Stimulated activated memory B cell treated with anti-CD40 and anti-IgM and Interleukin-4, amounts not matched to agents 10 μg/mL and 1 μg/mL and 100 μg/mL, for 72 hours (primary cell): Measurements from ENCODE around the gene COX7A1.
A peak's percentile ranks its signal among the peaks of the same experiment; 100 is the strongest.

Experiments
- ATAC-seq: fragments of 150-1000 bp; cut with Tn5 transposase; 2 replicates; pipeline ENCODE4 v1.10.0; 2021
- H3K27ac Mint-ChIP-seq: one replicate; pipeline ENCODE4 v1.8.0; 2022; ENCODE audit warnings: mild to moderate bottlenecking, mixed read lengths
- H3K27me3 Mint-ChIP-seq: one replicate; pipeline ENCODE4 v1.8.0; 2022; ENCODE audit warnings: mixed read lengths
- H3K36me3 Mint-ChIP-seq: one replicate; pipeline ENCODE4 v1.8.0; 2022; ENCODE audit warnings: mixed read lengths
- H3K4me1 Mint-ChIP-seq: one replicate; pipeline ENCODE4 v1.8.0; 2022; ENCODE audit warnings: mixed read lengths
- H3K4me3 Mint-ChIP-seq: one replicate; pipeline ENCODE4 v1.8.0; 2022; ENCODE audit warnings: mild to moderate bottlenecking, moderate library complexity, mixed read lengths
- H3K9me3 Mint-ChIP-seq: one replicate; pipeline ENCODE4 v1.8.0; 2022; ENCODE audit warnings: mixed read lengths

Gene COX7A1

GRCh38 chr19:36128392-36128736, 23.9 kb downstream of the COX7A1 start:
- Mint-ChIP-seq H3K9me3 (no peaks in the 10 kb centered on the region), H3K27me3 (no peaks in the 10 kb centered on the region), H3K36me3 (peaks cover 17% of the 10 kb centered on the region), H3K4me3 (peak overlapping the region; percentile 94), H3K27ac (peak overlapping the region; percentile 90), H3K4me1 (peaks cover 33% of the 10 kb centered on the region)
- peak; percentile 41 for ATAC-seq

- Mint-ChIP-seq H3K4me1 (peaks cover 23% of the 10 kb centered on the region), H3K27ac (peak overlapping the region; percentile 50), H3K36me3 (peaks cover 39% of the 10 kb centered on the region), H3K4me3 (no peak overlapping the region), H3K27me3 (no peaks in the 10 kb centered on the region), H3K9me3 (no peaks in the 10 kb centered on the region)
- no peak for ATAC-seq
Measured at GRCh38 chr19:36125557-36125956, 26.7 kb downstream of the COX7A1 start.

- peak; percentile 6 for ATAC-seq
- peaks cover 45% of the 10 kb centered on the region for H3K4me1 Mint-ChIP-seq
- no peaks in the 10 kb centered on the region for H3K9me3 Mint-ChIP-seq
- no peak overlapping the region for H3K27ac Mint-ChIP-seq
- no peak overlapping the region for H3K4me3 Mint-ChIP-seq
- H3K36me3 Mint-ChIP-seq = peaks cover 69% of the 10 kb centered on the region
- H3K27me3 Mint-ChIP-seq = no peaks in the 10 kb centered on the region
Measured at GRCh38 chr19:36121486-36122124, 30.6 kb downstream of the COX7A1 start.

DNA sequence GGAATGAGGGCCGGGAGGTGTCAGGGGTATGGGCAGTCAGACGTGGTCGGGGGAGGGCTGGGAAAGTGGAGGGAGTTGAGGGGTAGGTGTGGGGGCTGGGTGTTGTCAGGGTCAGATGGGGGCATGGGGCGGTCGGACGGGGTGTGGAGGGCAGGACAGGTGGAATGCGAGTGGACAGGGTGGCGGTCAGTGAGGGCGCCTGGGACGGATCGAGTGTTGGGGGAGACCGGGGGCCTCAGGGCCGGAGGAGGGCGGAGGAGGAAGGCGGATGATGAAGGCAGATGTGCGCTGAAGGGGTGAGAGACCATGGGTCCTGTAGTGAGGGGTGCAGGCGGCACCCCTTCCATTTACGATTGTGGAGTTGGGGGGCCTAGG, 31.3 kb downstream of the COX7A1 start:
- H3K27ac Mint-ChIP-seq = no peak overlapping the region
- H3K36me3 Mint-ChIP-seq = peaks cover 72% of the 10 kb centered on the region
- H3K9me3 Mint-ChIP-seq = no peaks in the 10 kb centered on the region
- no peaks in the 10 kb centered on the region for H3K27me3 Mint-ChIP-seq
- peaks cover 51% of the 10 kb centered on the region for H3K4me1 Mint-ChIP-seq
- ATAC-seq = peak; percentile 37
- H3K4me3 Mint-ChIP-seq = no peak overlapping the region

GRCh38 chr19:36120092-36120983, 31.9 kb downstream of the COX7A1 start:
- no peak overlapping the region for H3K4me3 Mint-ChIP-seq
- no peaks in the 10 kb centered on the region for H3K27me3 Mint-ChIP-seq
- H3K36me3 Mint-ChIP-seq = peaks cover 66% of the 10 kb centered on the region
- peak overlapping the region; percentile 48 for H3K27ac Mint-ChIP-seq
- no peaks in the 10 kb centered on the region for H3K9me3 Mint-ChIP-seq
- ATAC-seq = no peak
- H3K4me1 Mint-ChIP-seq = peaks cover 47% of the 10 kb centered on the region

DNA sequence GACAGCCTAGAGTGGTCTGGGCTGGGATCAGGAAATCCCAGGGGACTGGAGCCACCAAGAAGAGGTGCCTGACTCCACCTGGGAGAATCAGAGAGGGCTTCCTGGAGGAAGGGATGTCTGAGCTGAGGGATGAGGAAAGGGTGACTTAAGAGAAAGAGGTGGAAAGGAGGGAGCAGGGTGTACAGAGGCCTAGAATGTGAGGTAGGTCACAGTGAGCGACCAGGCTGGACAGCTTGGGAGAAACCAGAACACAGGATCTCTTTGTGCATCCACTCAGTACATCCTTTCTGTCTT, 36.0 kb downstream of the COX7A1 start:
- H3K36me3 Mint-ChIP-seq = peaks cover 67% of the 10 kb centered on the region
- H3K27ac Mint-ChIP-seq = peak overlapping the region; percentile 93
- H3K27me3 Mint-ChIP-seq = no peaks in the 10 kb centered on the region
- H3K9me3 Mint-ChIP-seq = no peaks in the 10 kb centered on the region
- ATAC-seq = no peak
- peaks cover 67% of the 10 kb centered on the region for H3K4me1 Mint-ChIP-seq
- peak overlapping the region; percentile 92 for H3K4me3 Mint-ChIP-seq

- peak; percentile 80 for ATAC-seq
- peaks cover 64% of the 10 kb centered on the region for H3K4me1 Mint-ChIP-seq
- no peaks in the 10 kb centered on the region for H3K27me3 Mint-ChIP-seq
- peak within 1 kb of the TSS; percentile 92 for H3K4me3 Mint-ChIP-seq
- peaks cover 62% of the 10 kb centered on the region for H3K36me3 Mint-ChIP-seq
- H3K27ac Mint-ChIP-seq = peak within 1 kb of the TSS; percentile 93
- H3K9me3 Mint-ChIP-seq = no peaks in the 10 kb centered on the region
Measured at GRCh38 chr19:36115453-36116343, 36.5 kb downstream of the COX7A1 start, which contains the start of gene TBCB. Gene TBCB, plus strand, starts transcription at chr19:36115468. Its CDS starts 93 bp downstream, at chr19:36115561.

GRCh38 chr19:36114721-36115452, 37.4 kb downstream of the COX7A1 start, which contains the start of gene POLR2I:
Gene POLR2I, minus strand, starts transcription at chr19:36114875. Its CDS starts 19 bp downstream, at chr19:36114856.
- no peaks in the 10 kb centered on the region for H3K27me3 Mint-ChIP-seq
- no peaks in the 10 kb centered on the region for H3K9me3 Mint-ChIP-seq
- H3K36me3 Mint-ChIP-seq = peaks cover 53% of the 10 kb centered on the region
- peak; percentile 96 for ATAC-seq
- H3K27ac Mint-ChIP-seq = peak within 1 kb of the TSS; percentile 93
- H3K4me1 Mint-ChIP-seq = peaks cover 56% of the 10 kb centered on the region
- H3K4me3 Mint-ChIP-seq = peak within 1 kb of the TSS; percentile 92

GRCh38 chr19:36113894-36114720, 38.1 kb downstream of the COX7A1 start:
- Mint-ChIP-seq H3K27me3 (no peaks in the 10 kb centered on the region), H3K36me3 (peaks cover 46% of the 10 kb centered on the region), H3K4me1 (peaks cover 49% of the 10 kb centered on the region), H3K4me3 (peak overlapping the region; percentile 92), H3K9me3 (no peaks in the 10 kb centered on the region), H3K27ac (peak overlapping the region; percentile 93)
- ATAC-seq = no peak

DNA sequence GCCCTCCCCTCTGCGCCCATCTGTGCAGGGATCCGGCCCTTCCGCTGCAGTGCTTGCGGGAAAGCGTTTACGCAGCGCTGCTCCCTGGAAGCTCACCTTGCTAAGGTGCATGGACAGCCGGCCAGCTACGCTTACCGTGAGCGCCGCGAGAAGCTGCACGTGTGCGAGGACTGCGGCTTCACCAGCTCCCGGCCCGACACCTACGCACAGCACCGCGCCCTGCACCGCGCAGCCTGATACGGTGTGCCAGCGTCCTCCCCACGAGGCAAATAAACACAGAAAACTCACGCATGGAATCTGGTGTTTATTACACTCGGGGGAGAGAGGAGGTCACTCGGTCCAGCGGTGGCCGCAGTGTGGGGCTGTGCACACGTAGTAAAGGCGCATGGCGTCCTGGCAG, 38.8 kb downstream of the COX7A1 start:
- Mint-ChIP-seq H3K4me1 (peaks cover 46% of the 10 kb centered on the region), H3K27ac (peak overlapping the region; percentile 93), H3K9me3 (no peaks in the 10 kb centered on the region), H3K36me3 (peaks cover 43% of the 10 kb centered on the region), H3K4me3 (peak overlapping the region; percentile 92), H3K27me3 (no peaks in the 10 kb centered on the region)
- no peak for ATAC-seq

DNA sequence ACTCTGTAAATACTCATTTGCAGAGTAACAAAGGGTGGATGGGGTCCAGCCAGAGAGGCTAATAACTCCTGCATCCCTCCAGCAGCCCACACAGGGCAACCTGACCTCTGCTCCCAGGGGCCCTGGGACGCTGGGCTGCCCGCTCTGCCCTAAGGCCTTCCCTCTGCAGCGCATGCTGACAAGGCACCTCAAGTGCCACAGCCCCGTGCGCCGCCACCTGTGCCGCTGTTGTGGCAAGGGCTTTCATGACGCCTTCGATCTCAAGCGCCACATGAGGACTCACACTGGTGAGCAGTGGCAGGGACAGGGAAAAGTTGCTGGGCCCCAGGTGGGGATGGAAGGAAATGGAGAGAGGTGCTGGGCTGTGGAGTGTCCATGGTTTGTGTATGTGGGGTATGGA, 39.6 kb downstream of the COX7A1 start:
- Mint-ChIP-seq H3K27me3 (no peaks in the 10 kb centered on the region), H3K9me3 (no peaks in the 10 kb centered on the region), H3K27ac (no peak overlapping the region), H3K4me1 (peaks cover 38% of the 10 kb centered on the region), H3K4me3 (peak overlapping the region; percentile 47), H3K36me3 (peaks cover 36% of the 10 kb centered on the region)
- ATAC-seq = no peak

DNA sequence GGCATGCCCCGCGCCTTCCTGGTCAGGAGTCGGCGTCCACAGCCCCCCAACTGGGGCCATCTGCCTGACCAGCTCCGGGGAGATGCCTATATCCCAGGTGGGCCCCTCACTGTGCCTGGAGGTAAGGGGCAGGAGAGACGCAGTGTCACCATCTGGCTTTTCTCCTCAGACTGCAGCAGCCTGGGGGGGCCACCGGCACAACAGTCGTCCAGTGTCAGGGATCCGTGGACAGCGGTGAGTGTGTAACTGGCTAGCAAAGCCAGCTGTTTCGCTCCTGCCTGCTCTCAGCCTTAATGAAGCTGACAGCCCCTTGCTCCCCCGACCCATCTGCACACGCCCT, 41.1 kb downstream of the COX7A1 start:
- H3K4me3 Mint-ChIP-seq = no peak overlapping the region
- no peaks in the 10 kb centered on the region for H3K9me3 Mint-ChIP-seq
- H3K27ac Mint-ChIP-seq = no peak overlapping the region
- no peak for ATAC-seq
- H3K4me1 Mint-ChIP-seq = peaks cover 25% of the 10 kb centered on the region
- no peaks in the 10 kb centered on the region for H3K27me3 Mint-ChIP-seq
- H3K36me3 Mint-ChIP-seq = peaks cover 27% of the 10 kb centered on the region

- Mint-ChIP-seq H3K27ac (no peak within 1 kb of the TSS), H3K27me3 (no peaks in the 10 kb centered on the region), H3K4me3 (no peak within 1 kb of the TSS), H3K4me1 (peaks cover 21% of the 10 kb centered on the region), H3K9me3 (no peaks in the 10 kb centered on the region), H3K36me3 (peaks cover 24% of the 10 kb centered on the region)
- ATAC-seq = no peak
Measured at GRCh38 chr19:36110487-36111199, 41.6 kb downstream of the COX7A1 start, which contains the start of gene OVOL3. Gene OVOL3, plus strand, starts transcription at chr19:36111143. Its CDS starts 60 bp downstream, at chr19:36111203.
